Dedifferentiated amniotic fluid mesenchymal stem cell (primary cell): ENCODE data around the gene SCN4A.
"Not testable (repeated sequence)": the region's sequence is repeated elsewhere in the genome, so short reads cannot be mapped to it uniquely, and the experiment has no call there.

Source experiments
- DNase-seq: peaks from one replicate; pipeline ENCODE4 v3.0.0-alpha.2; 2016; ENCODE audit errors: extremely low spot score

The SCN4A gene

GRCh38 chr17:63972796-63973195 is at the start of gene SCN4A:
TSS of gene SCN4A (minus strand) at chr17:63972918. CDS start at chr17:63972841, 77 bp downstream.
- no peak for DNase-seq

DNA sequence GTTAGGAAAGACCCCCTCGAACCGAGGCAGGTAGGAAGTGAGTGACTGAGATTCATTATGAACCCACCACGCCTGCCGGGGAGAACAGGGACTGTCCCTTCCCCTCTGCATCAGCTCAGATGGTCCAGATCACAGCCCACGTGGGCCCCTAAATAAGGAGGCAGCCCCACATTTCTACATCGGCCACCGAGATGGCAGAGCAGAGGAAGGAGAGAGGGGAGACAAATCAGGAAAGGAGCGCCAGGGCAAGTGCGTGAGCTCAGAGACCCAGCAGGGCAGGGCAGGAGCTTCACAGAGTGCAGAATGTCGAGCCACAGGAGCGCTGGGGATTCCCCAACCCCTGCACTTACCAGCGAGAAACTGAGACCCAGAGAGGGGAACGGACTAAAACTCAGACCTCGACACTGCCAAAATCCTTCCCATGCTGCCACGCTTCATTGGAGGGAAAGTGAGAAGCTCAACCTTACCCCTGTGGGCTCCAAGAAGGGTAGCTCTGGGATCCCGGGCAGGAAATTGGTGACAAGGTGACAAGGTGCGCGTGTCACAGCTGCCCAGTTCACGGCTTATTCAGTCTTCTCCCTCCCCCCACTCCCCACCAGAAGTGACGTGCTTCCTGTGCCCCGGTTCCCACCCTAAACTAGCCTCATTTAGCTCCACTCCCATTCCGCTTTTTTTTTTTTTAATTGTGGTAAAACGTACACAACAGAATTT is 47.5 kb upstream of the SCN4A start, which contains the start of gene ICAM2:
Gene ICAM2 (minus strand): TSS at position 578 of the 711 bp plus-strand sequence. CDS start 13,942 bp downstream, outside the sequence.
- no peak for DNase-seq

GRCh38 chr17:64019551-64019961 is 46.8 kb upstream of the SCN4A start:
- DNase-seq, result not testable (repeated sequence)

GRCh38 chr17:64017381-64017980 is 44.8 kb upstream of the SCN4A start:
- no peak for DNase-seq

DNA sequence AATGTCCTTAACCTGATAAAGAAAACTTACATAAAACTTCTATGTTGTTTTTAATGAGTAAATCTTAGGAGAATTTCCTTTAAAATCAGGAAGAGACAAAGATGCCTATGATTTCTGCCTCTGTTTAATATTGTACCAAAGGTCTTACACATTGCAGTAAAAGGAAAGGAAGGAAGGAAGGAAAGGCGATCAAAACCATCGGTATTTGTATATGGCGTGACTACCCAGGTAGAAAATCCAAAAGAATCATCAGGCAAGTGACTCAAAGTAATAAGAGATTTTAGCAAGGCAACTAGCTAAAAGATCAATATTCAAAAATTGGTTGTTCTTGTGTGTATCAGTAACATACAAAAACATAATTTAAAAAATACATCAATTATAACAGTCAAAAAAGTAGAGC is 44.3 kb upstream of the SCN4A start:
- no peak for DNase-seq

GRCh38 chr17:64016231-64016784 is 43.6 kb upstream of the SCN4A start:
- DNase-seq, result no peak

- no peak for DNase-seq
Measured at GRCh38 chr17:64015447-64015846, 42.7 kb upstream of the SCN4A start.

DNA sequence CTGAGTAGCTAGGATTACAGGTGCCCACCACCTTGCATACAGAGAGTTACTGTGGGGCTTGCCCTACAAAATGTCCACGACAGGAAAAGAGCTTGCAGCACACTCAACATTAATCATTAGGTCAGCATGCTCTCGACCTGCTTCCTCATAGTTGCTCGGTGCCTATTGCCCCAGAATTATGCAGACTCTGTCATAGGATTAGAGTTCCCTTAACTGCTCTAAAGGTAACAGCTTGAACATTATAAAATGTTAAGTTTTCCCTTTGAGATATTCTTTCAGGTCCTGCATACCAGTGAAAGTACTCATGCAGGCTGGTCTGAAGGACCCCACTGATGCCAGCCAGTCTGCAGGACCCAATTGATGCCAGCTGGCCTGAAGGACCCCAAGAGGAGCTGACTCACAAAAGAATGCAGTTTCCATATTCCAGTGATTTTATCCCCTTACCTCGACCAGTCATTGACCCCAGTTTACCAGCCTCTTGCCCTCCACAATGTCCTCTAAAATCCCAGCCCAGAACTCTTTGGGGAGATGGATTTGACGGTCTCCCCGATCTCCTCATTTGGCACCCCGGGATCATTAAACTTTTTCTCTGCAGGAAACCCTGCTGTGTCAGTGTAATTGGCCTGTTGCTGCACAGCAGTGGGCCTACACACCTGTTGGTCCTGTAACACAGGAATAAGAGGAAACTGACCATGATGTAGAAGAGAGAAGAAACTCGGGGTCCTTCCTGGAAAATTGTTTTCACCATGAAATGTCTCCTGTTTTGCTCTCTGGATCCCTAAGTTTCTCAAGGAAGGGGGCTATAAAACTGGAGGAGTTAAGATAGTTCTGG is 37.1 kb upstream of the SCN4A start:
- no peak for DNase-seq

- no peak for DNase-seq
Measured at GRCh38 chr17:64008830-64009229, 36.1 kb upstream of the SCN4A start.

- DNase-seq, result no peak
Measured at GRCh38 chr17:64008346-64008745, 35.6 kb upstream of the SCN4A start.

- no peak for DNase-seq
Measured at GRCh38 chr17:64007838-64008282, 35.1 kb upstream of the SCN4A start.

- not testable (repeated sequence) for DNase-seq
Measured at GRCh38 chr17:64007089-64007837, 34.5 kb upstream of the SCN4A start.

DNA sequence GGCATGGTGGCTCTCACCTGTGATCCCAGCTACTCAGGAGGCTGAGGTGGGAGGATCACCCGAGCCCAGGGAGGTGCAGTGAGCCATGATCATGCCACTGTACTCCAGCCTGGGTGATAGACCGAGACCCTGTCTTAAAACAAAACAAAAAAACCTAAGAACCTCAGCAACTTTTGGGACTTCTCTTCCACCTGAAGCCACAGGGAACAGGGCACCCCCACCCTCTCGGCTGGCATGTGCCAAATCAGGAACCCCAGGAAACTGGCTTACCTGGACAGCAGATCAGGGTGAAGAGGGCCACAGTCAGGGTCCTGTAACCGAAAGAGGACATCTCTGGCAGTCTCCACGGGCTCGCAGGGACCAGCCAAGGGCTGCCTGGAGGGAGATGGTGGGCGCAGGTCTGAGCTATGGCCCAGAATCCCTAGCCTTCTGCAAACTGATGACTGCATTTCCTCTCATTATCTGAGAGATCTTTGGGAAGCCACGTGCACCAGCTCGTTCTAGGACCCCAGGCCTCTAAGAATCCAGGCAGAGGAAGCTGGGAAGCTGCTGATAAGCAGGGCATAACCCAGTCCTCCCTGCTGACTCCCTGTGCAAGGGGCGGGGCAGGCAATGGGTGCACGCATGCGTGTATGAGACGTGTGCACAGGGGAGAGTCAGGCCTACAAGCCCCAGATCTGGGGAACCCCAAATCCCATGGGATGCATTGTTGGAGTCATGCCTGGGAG is 33.8 kb upstream of the SCN4A start:
- no peak for DNase-seq

- no peak for DNase-seq
Measured at GRCh38 chr17:64005734-64006167, 33.0 kb upstream of the SCN4A start.

DNA sequence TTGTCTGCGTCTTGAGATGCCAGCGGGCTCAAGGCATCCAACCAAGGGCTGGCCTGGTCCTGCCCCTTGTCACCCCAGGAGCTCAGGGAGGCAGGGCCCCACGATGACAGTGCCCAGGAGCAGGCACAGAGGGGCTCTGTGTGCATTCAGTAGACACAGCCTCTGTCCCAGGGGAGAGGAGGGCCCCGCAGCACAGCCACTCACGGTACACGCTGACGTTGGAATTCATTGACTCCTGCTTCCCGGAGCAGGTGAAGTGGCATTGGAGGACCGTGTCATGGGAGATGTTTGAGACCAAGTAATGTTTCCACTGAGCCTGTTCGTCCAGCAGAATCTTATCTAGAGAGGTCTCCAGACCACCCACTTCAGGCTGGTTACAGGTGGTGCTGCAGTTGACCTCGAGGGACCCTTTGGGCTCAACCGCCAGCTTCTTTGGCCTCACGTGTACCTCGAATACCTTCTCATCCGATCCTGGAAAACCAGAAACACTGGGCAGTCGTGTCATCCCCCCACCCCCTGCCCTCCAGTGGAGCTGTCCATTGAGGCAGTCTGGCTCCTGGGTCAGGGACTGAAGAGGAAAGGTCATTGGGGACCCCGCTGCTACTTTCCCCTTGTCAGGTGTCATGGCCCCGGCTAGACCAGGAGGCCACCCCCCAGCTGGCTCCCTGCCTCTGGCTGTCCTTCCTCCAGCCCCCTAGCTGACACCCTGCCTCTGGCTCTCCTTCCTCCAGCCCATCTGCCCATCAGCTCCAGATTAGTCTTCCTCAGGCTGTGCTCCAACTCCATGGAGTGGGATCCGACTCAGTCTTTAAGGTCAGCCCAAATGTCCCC is 32.4 kb upstream of the SCN4A start:
- DNase-seq, result no peak

- DNase-seq, result no peak
Measured at GRCh38 chr17:64004218-64004770, 31.6 kb upstream of the SCN4A start.

- DNase-seq, result no peak
Measured at GRCh38 chr17:64003526-64004121, 30.9 kb upstream of the SCN4A start.

GRCh38 chr17:64002658-64003525 is 30.2 kb upstream of the SCN4A start:
- DNase-seq, result no peak
